LNCAP (cell line): ENCODE data around the gene PGA5.

Experiments used
- CTCF ChIP-seq: fragments of 450-650 bp; IDR thresholded peaks from 2 replicates; pipeline ENCODE4 v1.5.1; 2017; ENCODE audit warnings: mild to moderate bottlenecking

Gene PGA5

GRCh38 chr11:61264371-61264770 lies 23.4 kb downstream of the PGA5 start:
- TF ChIP-seq CTCF, result no peak

- no peak for TF ChIP-seq CTCF
These were observed 23.8 kb downstream of the PGA5 start for GRCh38 chr11:61264795-61265194.

- no peak for TF ChIP-seq CTCF
These were observed 24.4 kb downstream of the PGA5 start for GRCh38 chr11:61265357-61265756.

- TF ChIP-seq CTCF, result no peak
These were observed 25.6 kb downstream of the PGA5 start for GRCh38 chr11:61266602-61267001.

GRCh38 chr11:61267437-61267841 lies 26.5 kb downstream of the PGA5 start:
- no peak for TF ChIP-seq CTCF

- no peak for TF ChIP-seq CTCF
These were observed 27.7 kb downstream of the PGA5 start for GRCh38 chr11:61268588-61269250.

- TF ChIP-seq CTCF, result no peak
These were observed 29.5 kb downstream of the PGA5 start for GRCh38 chr11:61270354-61271076.
